Activated CD8-positive, alpha-beta memory T cell treated with anti-CD3 and anti-CD28 coated beads for 4 hours (primary cell): Measurements from ENCODE around the gene FOXP2.
"Not testable (repeated sequence)": the region's sequence is repeated elsewhere in the genome, so short reads cannot be mapped to it uniquely, and the experiment has no call there.

Experiments
- DNase-seq, 2 donors: peaks; one replicate each; pipeline ENCODE4 v3.0.0-alpha.2; 2020; ENCODE audit warnings: low read depth in 2 of 2

Gene FOXP2

DNA sequence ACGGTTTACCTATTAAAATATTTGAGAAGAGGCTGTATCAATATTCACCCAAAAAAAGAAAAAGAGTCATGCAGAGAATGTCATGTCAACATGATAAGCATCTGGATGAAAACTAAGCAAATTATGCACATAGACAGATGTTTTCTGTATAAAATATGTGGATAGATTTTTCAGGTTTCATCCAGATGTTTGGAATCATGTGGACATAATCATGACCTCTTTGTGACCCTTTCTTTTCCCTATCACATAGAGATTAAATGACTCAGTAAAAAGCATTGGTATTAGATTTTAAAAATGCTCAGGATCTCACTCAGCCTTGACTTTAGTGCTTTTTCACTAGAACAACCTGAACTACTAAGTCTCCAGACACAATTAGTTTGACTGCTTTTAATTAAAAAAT is 90.0 kb downstream of the FOXP2 start:
- no peak for DNase-seq

- DNase-seq = no peak
Measured at GRCh38 chr7:114507381-114507780, 92.8 kb downstream of the FOXP2 start.

GRCh38 chr7:114508086-114508485 is 93.5 kb downstream of the FOXP2 start:
- DNase-seq = no peak

GRCh38 chr7:114510824-114511223 is 96.2 kb downstream of the FOXP2 start:
- DNase-seq = not testable (repeated sequence)

GRCh38 chr7:114519240-114519639 is 104.6 kb downstream of the FOXP2 start:
- no peak for DNase-seq

- DNase-seq = no peak
Measured at GRCh38 chr7:114522081-114522480, 107.5 kb downstream of the FOXP2 start.

DNA sequence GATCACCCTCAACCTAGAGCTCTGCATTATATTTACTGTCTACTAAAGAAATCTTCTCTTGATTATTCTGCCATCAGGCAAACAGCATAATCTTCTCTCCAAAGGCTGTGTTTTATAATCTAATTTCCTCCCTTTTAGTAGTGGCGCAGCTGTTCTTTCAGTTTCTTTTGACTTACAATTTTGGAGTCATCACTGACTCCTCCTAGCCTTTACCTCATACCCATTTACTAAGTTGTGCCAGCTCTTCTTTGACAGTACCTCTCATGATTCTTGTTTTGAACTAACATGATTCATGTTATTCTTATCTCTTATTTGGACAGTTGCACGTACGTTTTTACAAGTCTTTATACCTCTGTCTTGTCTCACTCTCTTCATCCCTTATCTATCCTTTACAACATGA is 113.0 kb downstream of the FOXP2 start:
- DNase-seq = no peak

GRCh38 chr7:114530057-114530611 is 115.5 kb downstream of the FOXP2 start:
- no peak for DNase-seq

GRCh38 chr7:114531326-114531725 is 116.7 kb downstream of the FOXP2 start:
- DNase-seq = no peak

GRCh38 chr7:114533131-114533530 is 118.5 kb downstream of the FOXP2 start:
- no peak for DNase-seq

- DNase-seq = no peak
Measured at GRCh38 chr7:114534953-114535352, 120.3 kb downstream of the FOXP2 start.

DNA sequence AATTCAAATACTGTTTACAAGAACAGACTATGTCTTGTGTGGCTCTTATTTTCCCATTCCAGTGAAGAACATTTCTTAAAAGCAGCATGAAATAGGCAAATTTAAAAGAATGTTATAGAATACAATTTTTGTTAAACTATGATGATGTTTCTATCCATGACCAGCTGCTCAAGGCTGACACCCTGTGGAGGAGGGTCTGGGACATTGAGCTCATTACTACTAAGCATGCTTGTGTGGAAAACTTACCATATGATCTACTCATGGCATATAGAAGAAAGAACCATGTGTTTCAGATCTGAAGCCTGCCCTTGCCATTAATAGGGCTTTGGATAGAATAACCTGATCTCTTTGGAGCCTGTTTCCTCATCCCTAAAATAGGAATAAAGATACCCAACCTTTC is 125.0 kb downstream of the FOXP2 start:
- DNase-seq = no peak

DNA sequence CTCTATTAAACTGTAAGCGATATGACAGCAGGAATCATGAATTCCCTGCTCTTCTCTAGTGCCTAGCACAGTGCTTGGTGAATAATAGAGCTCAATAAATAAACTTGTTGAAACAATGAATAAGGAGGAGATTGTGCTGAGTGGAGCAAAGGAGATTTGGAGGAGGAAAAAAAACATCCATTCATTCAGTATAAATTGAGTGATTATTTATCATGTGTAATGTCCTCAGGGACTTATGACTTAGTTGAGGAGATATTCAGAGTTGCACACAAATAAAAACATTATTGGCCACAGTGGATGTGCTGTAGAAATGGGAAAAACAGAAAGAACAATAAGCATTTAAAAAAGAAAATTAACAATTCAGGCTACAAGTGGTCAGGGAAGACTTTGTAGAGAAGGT is 125.7 kb downstream of the FOXP2 start:
- DNase-seq = no peak

DNA sequence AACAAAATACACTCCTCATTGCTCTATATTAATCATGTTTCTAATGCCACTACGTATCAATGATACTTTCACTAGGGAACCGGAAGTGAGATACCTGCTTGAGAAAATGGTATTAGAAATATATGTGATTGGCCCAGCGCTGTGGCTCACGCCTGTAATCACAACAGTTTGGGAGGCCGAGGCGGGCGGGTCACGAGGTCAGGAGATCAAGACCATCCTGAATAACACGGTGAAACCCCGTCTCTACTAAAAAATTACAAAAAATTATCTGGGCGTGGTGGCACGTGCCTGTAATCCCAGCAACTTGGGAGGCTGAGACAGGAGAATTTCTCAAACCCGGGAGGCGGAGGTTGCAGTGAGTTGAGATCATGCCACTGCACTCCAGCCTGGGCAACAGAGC is 132.7 kb downstream of the FOXP2 start:
- DNase-seq = not testable (repeated sequence)

DNA sequence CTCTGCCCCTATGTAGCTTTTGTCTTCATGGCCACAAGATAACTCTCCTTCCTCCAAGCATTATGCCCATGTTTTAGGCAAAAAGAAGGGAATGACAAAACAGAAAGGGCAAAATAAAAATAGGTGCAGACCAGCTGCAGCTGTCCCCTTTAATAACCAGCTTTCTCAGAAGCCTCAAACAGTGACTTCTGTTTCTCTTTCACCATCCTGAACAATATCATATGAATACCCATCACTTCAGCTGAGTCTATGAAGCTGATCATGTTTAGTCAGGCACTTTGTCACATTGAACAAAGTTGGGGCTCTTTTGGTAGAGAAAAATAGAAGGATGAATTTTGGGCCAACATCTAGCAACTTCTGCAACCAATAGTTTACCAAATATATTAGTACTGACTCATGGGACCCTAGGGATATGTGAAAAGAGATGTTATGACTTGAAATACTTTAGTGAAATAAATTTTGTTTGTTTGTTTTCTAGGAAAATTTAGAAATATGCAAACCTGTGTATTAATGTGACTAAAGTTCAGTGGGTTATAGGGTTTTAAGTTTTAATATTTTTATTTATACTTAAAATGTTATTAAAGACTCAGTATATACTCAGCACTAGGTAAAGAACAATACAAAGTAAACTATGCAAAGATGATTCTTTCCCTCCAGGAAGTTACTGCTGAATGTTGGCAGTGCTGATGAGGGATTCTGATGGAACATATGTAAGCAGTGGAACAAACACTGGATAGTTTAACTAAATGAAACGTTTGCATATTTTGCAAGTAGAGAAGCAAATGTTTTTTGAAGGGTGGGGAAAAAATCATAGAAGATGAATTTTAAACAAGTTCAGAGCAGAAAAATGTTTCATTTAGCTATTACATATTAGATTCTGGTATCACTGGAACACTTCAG is 133.7 kb downstream of the FOXP2 start:
- no peak for DNase-seq

GRCh38 chr7:114554781-114555537 is 140.3 kb downstream of the FOXP2 start:
- DNase-seq = no peak

GRCh38 chr7:114567416-114567815 is 152.8 kb downstream of the FOXP2 start:
- no peak for DNase-seq

DNA sequence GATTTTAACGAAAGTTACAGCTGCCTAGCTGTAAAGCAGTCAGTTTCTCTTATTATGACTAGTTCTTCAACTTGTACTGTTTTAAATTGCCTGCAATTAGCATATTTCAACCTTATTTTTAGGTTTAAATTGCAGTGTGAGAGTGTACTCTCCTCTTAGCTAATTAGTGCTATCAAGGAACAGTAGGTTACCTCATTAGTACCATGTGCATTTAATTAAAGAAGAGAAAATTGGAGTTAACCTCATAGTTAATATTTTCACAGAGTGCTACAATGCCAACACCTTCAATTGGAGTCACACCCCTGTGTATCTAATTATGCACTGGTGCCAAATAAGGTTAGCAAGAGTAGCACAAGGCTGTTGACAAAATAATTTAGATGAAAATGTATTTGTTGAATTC is 154.6 kb downstream of the FOXP2 start:
- DNase-seq = no peak

GRCh38 chr7:114574384-114574783 is 159.8 kb downstream of the FOXP2 start:
- no peak for DNase-seq

- DNase-seq = no peak
Measured at GRCh38 chr7:114575098-114575497, 160.5 kb downstream of the FOXP2 start.

GRCh38 chr7:114580963-114581362 is 166.3 kb downstream of the FOXP2 start:
- DNase-seq = not testable (repeated sequence)

DNA sequence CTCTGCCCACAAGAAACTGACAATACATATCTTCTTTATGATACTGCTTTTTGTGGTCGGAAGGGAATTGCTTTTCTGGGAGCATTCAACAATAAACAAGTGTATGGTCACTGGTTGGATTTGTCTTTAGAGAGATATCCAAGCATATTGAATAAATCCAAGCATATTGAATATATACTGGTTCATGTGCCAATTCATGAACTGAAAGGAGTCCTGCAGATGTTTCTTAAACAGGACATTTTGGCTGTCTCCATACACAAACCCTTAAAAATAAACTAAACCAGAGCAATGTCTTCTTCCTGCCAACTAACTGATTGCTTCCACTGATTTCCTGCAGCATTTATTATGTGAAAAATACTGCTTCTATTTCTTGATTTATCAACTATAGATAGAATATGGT is 173.9 kb downstream of the FOXP2 start:
- DNase-seq = no peak

DNA sequence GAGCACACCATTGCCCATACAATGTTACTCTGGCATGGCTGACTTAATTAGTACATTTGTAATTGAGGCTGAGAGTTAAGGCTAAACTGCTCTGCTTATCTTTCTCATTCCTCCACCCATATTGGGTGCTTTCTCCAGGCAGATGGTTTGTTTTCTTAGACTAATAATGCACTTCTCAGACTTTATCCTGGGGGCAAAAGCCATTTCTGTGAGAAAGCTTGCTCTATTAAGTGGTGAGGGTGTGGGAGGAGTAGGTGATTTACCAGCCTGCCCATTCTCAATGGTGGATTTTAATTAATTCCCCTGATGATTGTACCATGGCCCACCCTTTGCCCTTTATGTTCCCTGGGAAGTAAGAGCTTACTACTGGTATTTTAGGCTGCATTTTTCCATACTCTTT is 174.8 kb downstream of the FOXP2 start:
- DNase-seq = no peak
